Measurements from ENCODE around the gene BCAP29. TPM values are rescaled to one million over a fixed set of nuclear protein-coding genes. Genes with fewer than 3 reads are reported as not detected.

BCAP29 gene
- total RNA-seq, 4 donors from 2014 or later: 36.9 to 107 (median 64.3) TPM

DNA sequence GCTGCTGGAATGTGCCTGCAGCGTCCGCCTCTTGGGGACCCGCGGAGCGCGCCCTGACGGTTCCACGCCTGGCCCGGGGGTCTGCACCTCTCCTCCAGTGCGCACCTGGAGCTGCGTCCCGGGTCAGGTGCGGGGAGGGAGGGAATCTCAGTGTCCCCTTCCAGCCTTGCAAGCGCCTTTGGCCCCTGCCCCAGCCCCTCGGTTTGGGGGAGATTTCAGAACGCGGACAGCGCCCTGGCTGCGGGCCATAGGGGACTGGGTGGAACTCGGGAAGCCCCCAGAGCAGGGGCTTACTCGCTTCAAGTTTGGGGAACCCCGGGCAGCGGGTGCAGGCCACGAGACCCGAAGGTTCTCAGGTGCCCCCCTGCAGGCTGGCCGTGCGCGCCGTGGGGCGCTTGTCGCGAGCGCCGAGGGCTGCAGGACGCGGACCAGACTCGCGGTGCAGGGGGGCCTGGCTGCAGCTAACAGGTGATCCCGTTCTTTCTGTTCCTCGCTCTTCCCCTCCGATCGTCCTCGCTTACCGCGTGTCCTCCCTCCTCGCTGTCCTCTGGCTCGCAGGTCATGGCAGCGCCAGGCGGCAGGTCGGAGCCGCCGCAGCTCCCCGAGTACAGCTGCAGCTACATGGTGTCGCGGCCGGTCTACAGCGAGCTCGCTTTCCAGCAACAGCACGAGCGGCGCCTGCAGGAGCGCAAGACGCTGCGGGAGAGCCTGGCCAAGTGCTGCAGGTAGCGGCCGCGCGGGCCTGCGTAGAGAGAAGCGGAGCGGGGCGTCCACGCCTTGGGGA is 81.2 kb downstream of the BCAP29 start:
- TF ChIP-seq, protein P1, sequence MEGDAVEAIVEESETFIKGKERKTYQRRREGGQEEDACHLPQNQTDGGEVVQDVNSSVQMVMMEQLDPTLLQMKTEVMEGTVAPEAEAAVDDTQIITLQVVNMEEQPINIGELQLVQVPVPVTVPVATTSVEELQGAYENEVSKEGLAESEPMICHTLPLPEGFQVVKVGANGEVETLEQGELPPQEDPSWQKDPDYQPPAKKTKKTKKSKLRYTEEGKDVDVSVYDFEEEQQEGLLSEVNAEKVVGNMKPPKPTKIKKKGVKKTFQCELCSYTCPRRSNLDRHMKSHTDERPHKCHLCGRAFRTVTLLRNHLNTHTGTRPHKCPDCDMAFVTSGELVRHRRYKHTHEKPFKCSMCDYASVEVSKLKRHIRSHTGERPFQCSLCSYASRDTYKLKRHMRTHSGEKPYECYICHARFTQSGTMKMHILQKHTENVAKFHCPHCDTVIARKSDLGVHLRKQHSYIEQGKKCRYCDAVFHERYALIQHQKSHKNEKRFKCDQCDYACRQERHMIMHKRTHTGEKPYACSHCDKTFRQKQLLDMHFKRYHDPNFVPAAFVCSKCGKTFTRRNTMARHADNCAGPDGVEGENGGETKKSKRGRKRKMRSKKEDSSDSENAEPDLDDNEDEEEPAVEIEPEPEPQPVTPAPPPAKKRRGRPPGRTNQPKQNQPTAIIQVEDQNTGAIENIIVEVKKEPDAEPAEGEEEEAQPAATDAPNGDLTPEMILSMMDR (IDR thresholded peaks at IDR 0.05): no peak
- TF ChIP-seq POLR2AphosphoS5 (IDR thresholded peaks at IDR 0.05): no peak
- no peak for TF ChIP-seq POLR2A (IDR thresholded peaks at IDR 0.05)
- no peak for TF ChIP-seq EP300 (IDR thresholded peaks at IDR 0.05)
- no peak overlapping the region for H3K27ac ChIP-seq
- no peaks in the 10 kb centered on the region for H3K9me3 ChIP-seq
- 0% methylated on average over 10 of the region's 73 CpGs for WGBS
- peaks cover 51% of the 10 kb centered on the region for H3K27me3 ChIP-seq
- H3K4me3 ChIP-seq: peak overlapping the region; percentile 55
- DNase-seq (ENCODE audit: low spot score in 2 of 2): peak in 1 of 2 donors; percentile 57
- H3K36me3 ChIP-seq: no peaks in the 10 kb centered on the region
- H3K4me1 ChIP-seq: peaks cover 19% of the 10 kb centered on the region

DNA sequence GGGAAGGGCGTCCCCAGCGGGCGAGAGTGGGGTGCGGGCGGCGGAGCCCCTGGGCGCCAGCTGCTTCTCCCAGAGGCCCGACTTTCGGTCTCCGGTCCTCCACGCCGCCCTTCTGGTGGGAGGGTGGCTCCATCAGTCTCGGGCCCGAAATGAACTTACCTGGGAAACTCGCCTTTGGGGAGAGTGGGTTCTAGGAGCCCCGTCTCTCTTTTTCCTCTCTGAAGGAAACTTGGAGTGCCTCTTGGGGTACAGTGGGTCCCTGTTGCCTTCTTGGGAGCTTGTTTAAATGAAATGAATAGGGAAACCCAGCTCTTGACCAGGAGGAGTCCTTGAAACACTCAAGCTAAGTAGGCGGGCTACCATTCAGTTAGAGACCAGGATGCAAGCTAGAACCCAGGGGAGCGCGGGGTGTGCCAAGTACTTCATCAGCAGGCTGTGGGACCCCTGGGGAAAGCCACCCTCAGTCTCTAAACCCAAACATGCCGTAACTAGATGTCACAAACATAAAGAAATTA is 81.9 kb downstream of the BCAP29 start:
- TF ChIP-seq, protein P1 (IDR thresholded peaks at IDR 0.05): no peak
- TF ChIP-seq EP300 (IDR thresholded peaks at IDR 0.05): no peak
- no peak for TF ChIP-seq POLR2A (IDR thresholded peaks at IDR 0.05)
- TF ChIP-seq POLR2AphosphoS5 (IDR thresholded peaks at IDR 0.05): no peak
- Histone ChIP-seq H3K9me3 (no peaks in the 10 kb centered on the region), H3K27me3 (peaks cover 51% of the 10 kb centered on the region), H3K27ac (no peak overlapping the region), H3K4me3 (peak overlapping the region; percentile 55), H3K36me3 (no peaks in the 10 kb centered on the region), H3K4me1 (peaks cover 19% of the 10 kb centered on the region)
- no peak for DNase-seq (ENCODE audit: low spot score in 2 of 2)
- 21% methylated on average over 13 of the region's 20 CpGs for WGBS

DNA sequence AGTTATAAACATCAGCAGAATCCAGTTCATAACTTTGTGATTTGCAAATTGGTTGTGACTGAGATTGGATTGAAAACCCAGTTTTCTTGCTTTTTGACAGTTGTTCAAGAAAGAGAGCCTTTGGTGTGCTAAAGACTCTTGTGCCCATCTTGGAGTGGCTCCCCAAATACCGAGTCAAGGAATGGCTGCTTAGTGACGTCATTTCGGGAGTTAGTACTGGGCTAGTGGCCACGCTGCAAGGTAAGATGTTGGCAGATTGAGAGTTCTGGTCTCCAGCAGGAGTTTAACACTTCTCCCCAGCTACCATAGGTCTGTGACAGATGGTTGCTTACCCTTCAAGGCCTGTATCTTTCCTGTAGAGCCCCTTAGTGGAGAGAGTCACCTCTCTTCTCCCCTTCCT is 83.2 kb downstream of the BCAP29 start:
- no peaks in the 10 kb centered on the region for H3K36me3 ChIP-seq
- H3K9me3 ChIP-seq: no peaks in the 10 kb centered on the region
- TF ChIP-seq EP300 (IDR thresholded peaks at IDR 0.05): no peak
- no peak for TF ChIP-seq POLR2A (IDR thresholded peaks at IDR 0.05)
- TF ChIP-seq, protein P1 (IDR thresholded peaks at IDR 0.05): no peak
- no peak for TF ChIP-seq POLR2AphosphoS5 (IDR thresholded peaks at IDR 0.05)
- 84% methylated on average over 4 of the region's 4 CpGs for WGBS
- DNase-seq (ENCODE audit: low spot score in 2 of 2): no peak
- H3K27me3 ChIP-seq: peaks cover 49% of the 10 kb centered on the region
- no peak overlapping the region for H3K27ac ChIP-seq
- no peak overlapping the region for H3K4me3 ChIP-seq
- H3K4me1 ChIP-seq: peaks cover 19% of the 10 kb centered on the region

DNA sequence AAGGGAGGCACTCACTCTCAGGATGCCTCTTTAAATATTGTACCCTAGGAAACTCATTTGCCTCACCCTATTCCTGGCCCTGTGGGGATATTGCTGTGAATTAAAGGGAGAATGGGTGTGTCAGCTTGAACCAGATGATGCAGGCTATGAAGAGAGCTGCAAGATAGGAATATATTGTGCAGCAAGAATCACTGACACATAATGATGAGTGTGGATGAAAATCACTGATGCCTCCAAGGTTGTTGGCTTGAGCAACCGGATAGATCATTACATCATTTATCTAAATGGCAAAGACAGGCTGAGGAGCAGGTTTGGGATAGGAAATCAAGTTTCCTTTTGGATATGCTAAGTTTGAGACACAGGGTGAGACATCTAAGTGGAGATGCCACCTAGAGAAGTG is 86.7 kb downstream of the BCAP29 start:
- 67% methylated on average over 1 of the region's 1 CpG for WGBS
- Histone ChIP-seq H3K9me3 (no peaks in the 10 kb centered on the region), H3K4me1 (peaks cover 3% of the 10 kb centered on the region), H3K27me3 (peaks cover 18% of the 10 kb centered on the region), H3K27ac (no peak overlapping the region), H3K4me3 (no peak overlapping the region), H3K36me3 (no peaks in the 10 kb centered on the region)
- DNase-seq (ENCODE audit: low spot score in 2 of 2): no peak
- no peak for TF ChIP-seq EP300 (IDR thresholded peaks at IDR 0.05)

DNA sequence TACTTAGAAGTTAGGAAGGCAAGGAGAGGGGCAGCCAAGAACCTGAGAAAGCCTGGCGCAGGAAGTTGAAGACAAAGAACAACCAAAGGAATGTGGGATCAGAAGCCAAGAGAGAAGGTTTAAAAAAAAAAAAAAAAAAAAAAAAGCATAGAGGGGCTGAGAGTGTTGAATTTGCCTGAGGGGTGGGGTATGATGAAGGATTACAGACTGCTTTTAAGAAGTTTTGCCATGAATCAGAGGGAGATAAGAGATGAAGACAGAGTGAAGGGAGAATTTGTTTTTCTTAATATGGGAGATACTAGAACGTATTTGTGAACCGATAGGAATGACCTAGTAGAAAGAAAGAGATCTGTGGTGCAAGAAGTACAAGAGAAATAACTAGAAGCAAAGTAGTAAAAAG is 87.3 kb downstream of the BCAP29 start:
- Histone ChIP-seq H3K27me3 (peaks cover 13% of the 10 kb centered on the region), H3K9me3 (no peaks in the 10 kb centered on the region), H3K36me3 (no peaks in the 10 kb centered on the region), H3K4me3 (no peak overlapping the region), H3K27ac (no peak overlapping the region), H3K4me1 (no peaks in the 10 kb centered on the region)
- TF ChIP-seq POLR2A (IDR thresholded peaks at IDR 0.05): no peak
- TF ChIP-seq POLR2AphosphoS5 (IDR thresholded peaks at IDR 0.05): no peak
- no peak for TF ChIP-seq EP300 (IDR thresholded peaks at IDR 0.05)
- TF ChIP-seq, protein P1 (IDR thresholded peaks at IDR 0.05): no peak
- WGBS: 48% methylated on average over 3 of the region's 3 CpGs
- DNase-seq (ENCODE audit: low spot score in 2 of 2): no peak

Measured in suprapubic skin (tissue), 4 donors.